LoVo (cell line): ENCODE data around the gene ATP9B.

Experiments
- DNase-seq: peaks from one replicate; pipeline ENCODE4 v3.0.0-alpha.2; 2016; ENCODE audit warnings: low spot score

Gene ATP9B

DNA sequence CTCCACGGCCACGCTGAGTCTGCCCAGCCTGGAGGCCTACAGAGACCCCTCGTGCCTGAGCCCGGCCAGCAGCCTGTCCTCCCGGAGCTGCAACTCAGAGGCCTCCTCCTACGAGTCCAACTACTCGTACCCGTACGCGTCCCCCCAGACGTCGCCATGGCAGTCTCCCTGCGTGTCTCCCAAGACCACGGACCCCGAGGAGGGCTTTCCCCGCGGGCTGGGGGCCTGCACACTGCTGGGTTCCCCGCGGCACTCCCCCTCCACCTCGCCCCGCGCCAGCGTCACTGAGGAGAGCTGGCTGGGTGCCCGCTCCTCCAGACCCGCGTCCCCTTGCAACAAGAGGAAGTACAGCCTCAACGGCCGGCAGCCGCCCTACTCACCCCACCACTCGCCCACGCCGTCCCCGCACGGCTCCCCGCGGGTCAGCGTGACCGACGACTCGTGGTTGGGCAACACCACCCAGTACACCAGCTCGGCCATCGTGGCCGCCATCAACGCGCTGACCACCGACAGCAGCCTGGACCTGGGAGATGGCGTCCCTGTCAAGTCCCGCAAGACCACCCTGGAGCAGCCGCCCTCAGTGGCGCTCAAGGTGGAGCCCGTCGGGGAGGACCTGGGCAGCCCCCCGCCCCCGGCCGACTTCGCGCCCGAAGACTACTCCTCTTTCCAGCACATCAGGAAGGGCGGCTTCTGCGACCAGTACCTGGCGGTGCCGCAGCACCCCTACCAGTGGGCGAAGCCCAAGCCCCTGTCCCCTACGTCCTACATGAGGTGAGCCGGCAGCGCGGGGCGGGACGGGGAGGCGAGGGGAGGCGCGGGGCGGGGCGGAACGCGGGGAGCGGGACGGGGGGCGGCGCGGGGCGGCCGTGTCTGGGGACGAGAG, 341.8 kb downstream of the ATP9B start:
- no peak for DNase-seq

DNA sequence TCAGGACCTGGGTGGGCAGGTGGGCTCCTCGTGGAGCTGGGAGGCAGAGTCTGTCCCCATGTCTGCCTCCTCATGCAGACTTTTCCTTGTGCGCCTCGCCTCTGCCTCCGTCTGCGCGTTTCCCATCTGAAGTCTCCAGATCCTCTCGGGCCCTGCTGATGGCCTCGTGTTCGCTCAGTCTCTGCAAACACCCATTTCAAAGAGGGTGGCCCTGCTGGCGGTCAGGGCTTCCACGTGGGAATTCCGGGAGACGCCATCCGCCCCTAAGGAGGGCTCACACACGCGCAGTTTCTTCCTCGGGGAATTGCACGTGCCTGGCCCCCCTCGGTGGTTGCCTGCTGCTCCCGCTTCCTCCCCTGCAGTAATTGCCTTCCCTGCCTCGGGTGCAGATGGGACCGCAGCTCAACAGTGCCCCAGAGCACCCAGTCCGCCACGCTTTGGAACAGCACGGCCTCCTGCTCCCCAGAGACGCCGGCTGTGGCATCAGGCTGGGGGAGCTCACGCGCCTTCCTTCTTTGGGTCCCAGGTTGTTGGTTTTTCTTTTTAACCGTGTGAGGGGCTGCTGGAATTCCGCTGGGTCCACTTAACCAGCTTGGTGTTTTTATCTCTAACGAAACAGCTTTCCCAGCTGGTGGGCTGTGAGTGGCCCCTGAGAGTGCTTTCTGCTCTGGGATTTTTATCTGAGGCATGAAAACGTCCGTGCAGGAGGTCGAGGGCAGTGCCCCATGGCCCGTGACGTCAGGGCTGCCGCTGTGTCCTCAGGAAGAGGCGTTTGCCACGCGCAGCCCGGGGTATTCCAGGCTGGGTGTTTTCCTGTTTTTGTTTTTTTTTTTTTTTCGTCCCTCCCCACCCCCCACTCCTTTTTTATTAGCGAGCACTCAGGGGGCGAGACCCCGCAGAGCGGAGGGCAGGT, 342.7 kb downstream of the ATP9B start:
- DNase-seq: no peak

GRCh38 chr18:79413025-79413424, 343.8 kb downstream of the ATP9B start:
- DNase-seq: no peak

GRCh38 chr18:79413426-79413825, 344.2 kb downstream of the ATP9B start:
- DNase-seq: no peak

DNA sequence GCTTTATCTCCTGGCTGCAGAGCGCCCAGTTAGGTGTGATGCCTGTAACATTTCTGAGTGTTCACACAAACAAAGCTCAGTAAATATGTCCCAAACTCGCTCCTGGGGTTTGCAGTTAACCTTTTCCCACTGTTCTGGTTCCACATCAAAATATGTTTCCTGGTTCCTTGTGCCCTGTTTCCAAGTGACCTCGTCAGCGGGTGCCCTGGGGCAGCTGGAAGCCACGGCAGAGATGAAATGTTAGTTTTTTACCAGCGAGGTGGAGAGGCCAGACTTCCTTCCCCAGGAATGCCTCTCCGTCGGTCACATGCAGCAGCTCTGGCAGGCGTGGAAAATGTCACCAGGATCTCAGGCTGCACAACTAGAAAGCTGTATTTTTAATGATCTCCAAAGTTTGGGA, 344.7 kb downstream of the ATP9B start:
- no peak for DNase-seq

GRCh38 chr18:79416022-79416676, 347.0 kb downstream of the ATP9B start:
- DNase-seq: no peak

DNA sequence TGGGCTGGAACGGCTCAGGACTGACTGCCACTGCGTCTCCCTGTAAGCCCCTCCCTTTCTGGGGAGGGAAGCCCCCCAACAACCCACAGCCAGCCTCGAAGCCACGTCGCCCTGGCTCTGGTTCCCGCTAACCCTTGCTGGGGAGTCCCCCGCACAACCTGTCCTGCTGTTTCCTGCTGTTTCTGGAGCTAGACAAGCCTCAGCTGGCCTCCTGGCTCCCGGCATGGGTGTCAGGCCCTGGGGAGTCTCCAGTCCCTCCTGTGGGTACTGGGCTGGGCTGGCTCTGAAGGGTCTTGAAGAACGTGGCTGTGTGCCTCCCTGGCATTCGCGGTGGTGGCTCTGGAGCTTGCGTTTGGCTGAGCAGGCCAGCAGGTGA, 347.5 kb downstream of the ATP9B start:
- DNase-seq: no peak

DNA sequence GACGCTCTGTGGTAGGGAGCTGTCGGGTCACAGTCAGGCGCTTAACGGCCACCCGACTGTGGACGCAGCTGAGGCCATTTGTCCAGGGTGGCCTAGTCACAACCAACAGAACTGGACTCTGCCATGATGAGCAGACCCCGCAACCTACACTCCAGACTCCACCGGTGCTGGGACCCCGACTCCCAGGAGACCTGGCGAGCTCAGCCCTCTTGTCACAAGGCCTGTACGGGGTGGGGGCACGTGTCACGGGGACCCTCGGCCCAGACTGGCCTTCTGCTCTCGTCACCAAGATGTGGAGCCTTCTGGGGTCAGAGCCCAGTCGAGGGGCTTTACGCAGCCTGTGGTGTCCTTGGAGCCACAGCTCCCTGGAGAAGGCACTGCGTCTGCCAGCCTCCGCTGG, 349.0 kb downstream of the ATP9B start:
- DNase-seq: no peak

DNA sequence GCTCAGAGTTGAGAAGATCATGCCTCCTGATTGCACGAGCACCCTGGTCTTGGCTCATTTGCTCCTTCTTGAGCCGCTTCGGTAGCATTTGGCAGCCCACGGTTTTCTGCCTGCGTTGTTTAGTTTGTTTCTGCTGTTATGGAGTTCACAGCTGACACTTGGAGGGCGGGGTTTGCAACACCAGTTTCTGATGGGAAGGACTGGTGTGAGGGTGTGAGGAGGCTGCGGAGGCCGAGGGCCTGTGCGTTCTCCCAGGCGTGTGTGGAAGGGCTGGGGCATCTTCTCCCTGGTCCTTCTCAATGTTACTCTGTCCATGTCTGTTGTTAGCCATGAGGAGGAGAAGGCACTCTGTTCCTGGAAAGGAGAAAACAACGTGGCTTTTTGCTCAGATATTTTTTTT, 349.4 kb downstream of the ATP9B start:
- no peak for DNase-seq

DNA sequence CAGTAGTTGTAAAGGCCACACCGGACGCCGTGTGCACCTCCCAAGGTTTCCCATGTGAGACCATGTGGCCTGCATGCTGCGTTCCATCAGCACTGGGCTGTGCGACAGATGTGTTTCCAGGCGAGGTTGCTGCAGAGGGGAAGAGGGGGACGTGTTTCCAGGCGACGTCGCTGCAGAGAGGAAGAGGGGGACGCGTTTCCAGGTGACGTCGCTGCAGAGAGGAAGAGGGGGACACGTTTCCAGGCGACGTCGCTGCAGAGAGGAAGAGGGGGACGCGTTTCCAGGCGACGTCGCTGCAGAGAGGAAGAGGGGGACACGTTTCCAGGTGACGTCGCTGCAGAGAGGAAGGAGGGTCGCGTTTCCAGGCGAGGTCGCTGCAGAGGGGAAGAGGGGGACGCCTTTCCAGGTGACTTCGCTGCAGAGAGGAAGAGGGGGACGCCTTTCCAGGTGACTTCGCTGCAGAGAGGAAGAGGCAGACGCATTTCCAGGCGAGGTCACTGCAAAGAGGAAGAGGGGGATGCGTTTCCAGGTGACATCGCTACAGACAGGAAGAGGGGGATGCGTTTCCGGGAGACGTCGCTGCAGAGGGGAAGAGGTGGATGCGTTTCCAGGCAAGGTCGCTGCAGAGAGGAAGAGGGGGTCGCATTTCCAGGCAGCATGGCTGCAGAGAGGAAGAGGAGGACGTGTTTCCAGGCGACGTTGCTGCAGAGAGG, 351.0 kb downstream of the ATP9B start:
- no peak for DNase-seq

DNA sequence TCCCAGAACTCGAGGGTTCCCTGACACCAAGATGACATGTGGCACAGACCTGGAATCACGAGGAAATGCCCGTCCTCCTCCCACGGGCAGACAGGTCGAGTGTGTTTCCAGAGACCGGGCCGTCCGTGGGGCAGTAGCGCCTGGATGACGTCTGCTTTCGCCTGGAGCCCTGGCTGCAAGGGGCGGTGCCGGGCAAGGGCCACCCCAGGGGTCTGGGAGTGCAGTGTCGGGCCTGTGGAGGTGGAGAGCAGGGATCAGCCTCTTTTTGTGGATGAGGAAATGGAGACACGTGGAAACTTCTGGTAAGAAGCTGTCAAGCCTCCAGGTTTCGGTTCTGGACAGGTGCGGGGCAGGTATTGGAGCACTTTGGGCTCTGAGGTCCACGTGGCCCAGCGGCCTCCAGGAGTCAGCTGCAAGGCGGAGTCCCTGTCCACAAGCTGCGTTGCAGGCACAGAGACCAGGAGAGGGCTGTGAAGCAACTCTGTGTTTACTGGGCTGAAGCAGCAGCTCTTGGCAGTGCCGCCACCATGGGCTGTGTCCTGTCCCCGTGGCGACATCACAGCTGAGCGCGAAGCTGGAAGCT, 352.2 kb downstream of the ATP9B start:
- no peak for DNase-seq

- DNase-seq: no peak
These were observed 353.0 kb downstream of the ATP9B start for GRCh38 chr18:79422022-79422782.

- DNase-seq: no peak
These were observed 353.6 kb downstream of the ATP9B start for GRCh38 chr18:79422783-79423165.

- DNase-seq: no peak
These were observed 354.2 kb downstream of the ATP9B start for GRCh38 chr18:79423211-79424007.

GRCh38 chr18:79424008-79424565, 354.9 kb downstream of the ATP9B start:
- DNase-seq: no peak

DNA sequence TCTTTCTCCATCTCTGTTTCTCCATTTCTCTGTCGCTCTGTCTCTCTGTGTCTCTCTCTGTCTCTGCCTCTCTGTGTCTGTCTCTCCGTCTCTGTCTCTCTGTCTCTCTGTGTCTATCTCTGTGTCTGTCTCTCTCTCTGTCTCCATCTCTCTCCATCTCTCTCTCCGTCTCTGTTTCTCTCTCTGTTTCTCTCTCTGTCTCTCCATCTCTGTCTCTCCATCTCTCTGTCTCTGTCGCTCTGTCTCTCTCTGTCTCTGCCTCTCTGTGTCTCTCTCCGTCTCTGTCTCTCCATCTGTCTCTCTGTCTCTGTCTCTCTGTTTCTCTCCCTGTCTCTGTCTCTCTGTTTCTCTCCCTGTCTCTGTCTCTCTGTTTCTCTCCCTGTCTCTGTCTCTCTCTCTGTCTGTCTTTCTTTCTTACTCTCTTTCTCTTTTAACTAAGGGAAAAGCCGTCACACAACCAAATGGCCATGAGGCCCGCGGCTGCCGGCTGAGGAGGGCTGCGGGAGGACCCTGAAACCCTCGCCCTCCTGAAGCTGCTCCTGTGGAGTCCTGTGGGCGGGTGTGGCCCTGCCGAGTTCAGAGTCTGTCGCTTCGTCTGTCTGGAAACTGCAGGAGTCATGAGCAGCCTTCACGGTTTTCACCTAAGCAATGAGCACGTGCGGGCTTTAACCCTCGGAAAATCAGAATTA, 355.8 kb downstream of the ATP9B start:
- DNase-seq: no peak

DNA sequence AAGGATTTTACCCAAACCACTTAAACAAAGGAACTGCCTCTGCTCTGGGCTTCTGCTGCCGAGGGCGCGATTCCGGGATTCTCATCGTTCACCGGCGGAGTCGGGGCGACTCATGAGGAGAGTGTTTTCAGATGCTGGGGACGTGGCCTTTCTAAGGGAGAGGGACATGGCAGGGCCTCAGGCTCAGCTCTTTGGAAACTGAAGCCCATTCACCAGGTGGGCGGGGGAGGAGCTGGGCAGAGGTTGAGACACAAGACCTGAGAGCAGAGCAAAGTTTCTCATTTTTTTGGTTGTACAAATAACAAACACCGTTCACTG, 356.3 kb downstream of the ATP9B start:
- no peak for DNase-seq

DNA sequence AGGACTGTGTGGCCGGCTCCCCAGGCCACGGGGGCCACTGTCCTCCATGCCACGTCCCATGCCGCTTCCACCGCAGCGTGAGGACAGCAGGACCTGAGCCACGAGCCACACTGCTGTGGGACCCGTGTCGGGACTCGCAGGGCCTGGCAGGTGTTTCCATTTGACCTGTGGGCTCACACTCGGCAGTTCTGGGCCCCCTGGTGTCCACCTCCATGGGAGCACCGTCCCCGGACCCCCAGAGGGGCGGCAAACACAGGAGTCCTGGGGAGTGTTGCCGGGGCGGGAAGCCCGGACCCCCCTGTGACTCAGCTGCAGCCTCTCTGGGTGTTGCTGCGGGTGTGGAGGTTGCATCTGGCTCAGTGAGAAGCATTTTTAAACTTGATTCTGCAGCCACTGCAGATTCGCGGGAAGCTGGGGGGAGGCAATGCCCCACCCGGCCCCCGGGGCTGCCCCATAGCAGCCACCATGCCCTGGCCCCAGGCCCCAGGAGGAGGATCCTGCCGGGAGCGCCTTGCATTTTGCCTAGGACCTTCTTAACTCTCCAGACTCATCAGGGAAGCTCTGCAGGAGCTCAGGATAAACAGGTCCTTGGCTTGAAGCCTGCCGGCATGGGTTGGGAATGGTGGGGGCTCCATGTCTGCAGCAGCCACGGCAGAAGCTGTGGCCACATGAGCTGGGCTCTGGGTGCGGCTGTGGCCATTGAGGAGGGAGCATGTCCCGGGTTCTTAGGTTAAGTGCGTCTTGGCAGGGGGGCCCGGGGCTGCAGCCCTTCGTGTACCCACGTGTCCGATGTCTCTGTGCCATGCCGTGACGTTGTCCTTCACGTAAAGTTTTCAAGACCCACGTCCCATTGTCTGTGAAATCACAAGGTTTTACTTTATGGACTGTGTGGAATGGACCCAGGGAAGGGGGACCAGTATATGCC, 357.4 kb downstream of the ATP9B start:
- no peak for DNase-seq
